Esophagus squamous epithelium (tissue), 5 donors: ENCODE measurements around the gene CTNNAL1. TPM values are rescaled to one million over a fixed set of nuclear protein-coding genes. Genes with fewer than 3 reads are reported as not detected.
"Not testable (repeated sequence)": the region's sequence is repeated elsewhere in the genome, so short reads cannot be mapped to it uniquely, and the experiment has no call there.

Experiments used
- DNase-seq: peaks from one replicate; lab custom pipeline; 2025; lab: John Stamatoyannopoulos, UW
- H3K27ac ChIP-seq, 4 donors: fragments of 200-600 bp; sonication (generic); one replicate each; pipeline ENCODE4 v1.5.1; 2016 to 2019; ENCODE audit warnings: mild to moderate bottlenecking in 1 of 4
- H3K27me3 ChIP-seq, 4 donors: fragments of 200-600 bp; sonication (generic); 1 replicate in 3 of 4; 2 replicates in 1 of 4; pipeline versions ENCODE4 v1.5.1 to v1.6.0; 2017 to 2021; ENCODE audit warnings: antibody characterized with exemption in 1 of 4
- H3K36me3 ChIP-seq, 3 donors: fragments of 200-600 bp; sonication (generic); one replicate each; pipeline ENCODE4 v1.5.1; 2016 to 2019
- H3K4me1 ChIP-seq, 3 donors: fragments of 200-600 bp; sonication (generic); one replicate each; pipeline ENCODE4 v1.5.1; 2017 to 2019
- H3K4me3 ChIP-seq, 4 donors: fragments of 200-600 bp; sonication (generic); 1 replicate in 3 of 4; 2 replicates in 1 of 4; pipeline ENCODE4 v1.5.1; 2016 to 2019; ENCODE audit warnings: mild to moderate bottlenecking in 2 of 4, moderate library complexity in 1 of 4
- H3K9me3 ChIP-seq, 3 donors: fragments of 200-600 bp; sonication (generic); one replicate each; pipeline ENCODE4 v1.5.1; 2016 to 2019
- POLR2A ChIP-seq, 4 donors: fragments of 450-650 bp; IDR thresholded peaks; one replicate each; pipeline ENCODE4 v1.6.1; 2017; ENCODE audit warnings: antibody characterized with exemption in 4 of 4, mild to moderate bottlenecking in 4 of 4, moderate library complexity in 3 of 4
- WGBS, 2 donors: methylation state at CpG; one replicate each; pipeline ENCODE4 v1.1.5; 2018; 5-methylcytosine and 5-hydroxymethylcytosine counted together
- intact Hi-C: fragments of 100-400 bp; cut with DNase I; formaldehyde crosslinking; loops from one replicate; pipeline ENCODE4 v1.15.0; 2022
- total RNA-seq, 4 donors: library from RNA; depleted of rRNA; stranded (reverse); fragments of >200 nt; gene quantifications; one replicate each; pipeline ENCODE4 v1.1.0, GENCODE V29; 2016
- TF ChIP-seq, protein P1 (sequence below), 6 experiments: fragments of 450-650 bp in 4 of 6; fragments of 200-600 bp in 2 of 6; sonication (generic) in 2 of 6; IDR thresholded peaks; one replicate each; pipeline ENCODE4 v1.5.1; 2016 to 2019; ENCODE audit warnings: antibody characterized with exemption in 6 of 6, mild to moderate bottlenecking in 4 of 6, moderate library complexity in 4 of 6
- donor health status: DM: yes; HTN: yes; CAD: no.

The CTNNAL1 gene, protein sequence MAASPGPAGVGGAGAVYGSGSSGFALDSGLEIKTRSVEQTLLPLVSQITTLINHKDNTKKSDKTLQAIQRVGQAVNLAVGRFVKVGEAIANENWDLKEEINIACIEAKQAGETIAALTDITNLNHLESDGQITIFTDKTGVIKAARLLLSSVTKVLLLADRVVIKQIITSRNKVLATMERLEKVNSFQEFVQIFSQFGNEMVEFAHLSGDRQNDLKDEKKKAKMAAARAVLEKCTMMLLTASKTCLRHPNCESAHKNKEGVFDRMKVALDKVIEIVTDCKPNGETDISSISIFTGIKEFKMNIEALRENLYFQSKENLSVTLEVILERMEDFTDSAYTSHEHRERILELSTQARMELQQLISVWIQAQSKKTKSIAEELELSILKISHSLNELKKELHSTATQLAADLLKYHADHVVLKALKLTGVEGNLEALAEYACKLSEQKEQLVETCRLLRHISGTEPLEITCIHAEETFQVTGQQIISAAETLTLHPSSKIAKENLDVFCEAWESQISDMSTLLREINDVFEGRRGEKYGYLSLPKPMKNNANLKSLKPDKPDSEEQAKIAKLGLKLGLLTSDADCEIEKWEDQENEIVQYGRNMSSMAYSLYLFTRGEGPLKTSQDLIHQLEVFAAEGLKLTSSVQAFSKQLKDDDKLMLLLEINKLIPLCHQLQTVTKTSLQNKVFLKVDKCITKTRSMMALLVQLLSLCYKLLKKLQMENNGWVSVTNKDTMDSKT
- 10 to 100 TPM in 3 of 4 donors, 1 to 10 TPM in 1; 7.5 to 31.3 (median 15.7) TPM for total RNA-seq

DNA sequence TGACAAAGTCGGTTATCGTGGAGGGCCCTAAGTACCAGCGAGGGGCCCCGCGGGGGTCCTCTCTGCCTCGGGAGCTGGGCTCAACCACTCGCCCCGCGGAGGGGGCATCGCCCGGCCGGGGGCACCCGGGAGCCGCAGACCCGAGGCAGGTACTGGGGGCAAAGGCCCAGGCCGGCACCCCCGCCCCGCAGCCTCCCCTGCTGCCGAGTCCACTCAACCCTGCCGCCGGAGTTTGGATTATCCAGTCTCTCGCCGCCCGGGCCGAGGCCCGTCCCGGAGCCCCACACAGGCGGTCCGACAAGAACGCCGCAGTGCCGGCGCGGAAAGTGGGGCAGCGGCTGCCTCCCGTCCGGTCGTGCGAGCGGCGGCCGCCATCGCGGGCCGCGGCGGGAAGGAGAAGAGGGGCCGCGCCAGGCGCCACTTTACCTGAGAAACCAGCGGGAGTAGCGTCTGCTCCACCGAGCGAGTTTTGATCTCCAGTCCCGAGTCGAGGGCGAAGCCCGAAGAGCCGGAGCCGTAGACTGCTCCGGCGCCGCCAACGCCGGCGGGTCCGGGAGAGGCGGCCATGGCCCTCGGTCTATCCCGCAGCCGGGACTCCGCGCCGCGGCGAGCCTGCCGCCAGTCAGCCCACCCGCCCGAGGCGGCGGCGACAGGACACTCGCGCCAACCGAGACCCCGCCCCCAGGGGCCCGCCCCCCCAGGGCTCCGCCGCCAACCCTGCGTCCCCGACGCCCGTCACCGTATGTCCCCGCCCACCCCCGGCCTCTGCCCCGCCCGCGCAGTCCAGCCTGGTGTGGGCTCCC, at the start of gene CTNNAL1:
Gene CTNNAL1, minus strand, starts transcription at position 624 of the 803 bp plus-strand sequence. Its CDS starts 57 bp downstream, at position 567.
- Histone ChIP-seq H3K27ac (peak within 1 kb of the TSS; percentile 81 to 95 (median 91)), H3K27me3 (peaks cover 0 to 64% (median 0%) of the 10 kb centered on the region in 4 donors), H3K4me1 (peaks cover 0 to 68% (median 15%) of the 10 kb centered on the region in 3 donors), H3K4me3 (peak within 1 kb of the TSS; percentile 57 to 86 (median 73)), H3K9me3 (no peaks in the 10 kb centered on the region), H3K36me3 (peaks cover 0 to 10% (median 0%) of the 10 kb centered on the region in 3 donors)
- WGBS, 2 donors = 0% methylated on average over 1 of the region's 99 CpGs; no CpG with 5 or more reads in 1 of the 2 donors
- intact Hi-C loops = no loop called here
- TF ChIP-seq POLR2A (IDR thresholded peaks at IDR 0.05) = peak in 2 of 4 donors; percentile 83 to 87
- TF ChIP-seq, protein P1, sequence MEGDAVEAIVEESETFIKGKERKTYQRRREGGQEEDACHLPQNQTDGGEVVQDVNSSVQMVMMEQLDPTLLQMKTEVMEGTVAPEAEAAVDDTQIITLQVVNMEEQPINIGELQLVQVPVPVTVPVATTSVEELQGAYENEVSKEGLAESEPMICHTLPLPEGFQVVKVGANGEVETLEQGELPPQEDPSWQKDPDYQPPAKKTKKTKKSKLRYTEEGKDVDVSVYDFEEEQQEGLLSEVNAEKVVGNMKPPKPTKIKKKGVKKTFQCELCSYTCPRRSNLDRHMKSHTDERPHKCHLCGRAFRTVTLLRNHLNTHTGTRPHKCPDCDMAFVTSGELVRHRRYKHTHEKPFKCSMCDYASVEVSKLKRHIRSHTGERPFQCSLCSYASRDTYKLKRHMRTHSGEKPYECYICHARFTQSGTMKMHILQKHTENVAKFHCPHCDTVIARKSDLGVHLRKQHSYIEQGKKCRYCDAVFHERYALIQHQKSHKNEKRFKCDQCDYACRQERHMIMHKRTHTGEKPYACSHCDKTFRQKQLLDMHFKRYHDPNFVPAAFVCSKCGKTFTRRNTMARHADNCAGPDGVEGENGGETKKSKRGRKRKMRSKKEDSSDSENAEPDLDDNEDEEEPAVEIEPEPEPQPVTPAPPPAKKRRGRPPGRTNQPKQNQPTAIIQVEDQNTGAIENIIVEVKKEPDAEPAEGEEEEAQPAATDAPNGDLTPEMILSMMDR (IDR thresholded peaks at IDR 0.05) = no peak
- peak; percentile 46 for DNase-seq

DNA sequence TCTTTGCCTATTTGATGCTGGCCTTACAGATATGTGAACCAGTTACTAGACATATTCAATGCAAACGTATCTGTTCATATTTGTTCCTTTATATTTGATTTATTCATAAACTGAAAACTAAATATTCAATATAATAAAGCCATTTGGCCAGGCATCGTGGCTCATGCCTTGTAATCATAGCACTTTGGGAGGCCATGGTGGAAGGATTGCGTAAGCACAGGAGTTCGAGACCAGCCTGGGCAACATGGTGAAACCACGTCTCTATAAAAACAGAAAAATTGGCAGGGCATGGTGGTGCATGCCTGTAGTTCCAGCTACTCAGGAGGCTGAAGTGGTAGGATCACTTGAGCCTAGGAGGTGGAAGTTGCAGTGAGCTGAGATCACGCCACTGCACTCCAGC, 49.2 kb upstream of the CTNNAL1 start:
- no peak for DNase-seq
- H3K4me1 ChIP-seq = peaks cover 0 to 3% (median 0%) of the 10 kb centered on the region in 3 donors
- H3K4me3 ChIP-seq = no peak overlapping the region
- H3K27me3 ChIP-seq = no peaks in the 10 kb centered on the region
- no peak overlapping the region for H3K27ac ChIP-seq
- peaks cover 0 to 100% (median 23%) of the 10 kb centered on the region in 3 donors for H3K36me3 ChIP-seq
- 80 to 84% methylated on average over 6 of the region's 6 CpGs for WGBS, 2 donors
- TF ChIP-seq, protein P1 (IDR thresholded peaks at IDR 0.05) = no peak
- TF ChIP-seq POLR2A (IDR thresholded peaks at IDR 0.05) = no peak
- H3K9me3 ChIP-seq = no peaks in the 10 kb centered on the region
- intact Hi-C loops = no loop called here

DNA sequence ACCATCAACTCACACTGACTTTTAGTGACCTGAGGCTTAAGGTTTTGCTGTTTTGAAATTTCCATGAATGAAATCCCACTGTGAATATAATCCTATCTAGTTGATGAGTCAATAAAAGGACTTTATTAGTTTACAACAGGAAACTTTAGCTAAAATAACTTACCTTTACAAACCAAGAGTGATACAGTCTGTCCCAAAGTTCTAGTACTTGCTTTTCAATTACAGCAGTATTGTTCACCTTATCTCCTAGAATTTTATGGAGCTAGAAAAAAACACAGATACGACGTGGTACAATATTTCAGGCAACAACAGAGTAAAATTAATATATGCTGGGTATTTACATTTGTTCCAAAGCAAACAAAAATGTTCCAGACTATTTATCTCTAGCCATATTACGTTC, 46.9 kb upstream of the CTNNAL1 start:
- H3K27me3 ChIP-seq = no peaks in the 10 kb centered on the region
- TF ChIP-seq, protein P1 (IDR thresholded peaks at IDR 0.05) = no peak
- no peak for TF ChIP-seq POLR2A (IDR thresholded peaks at IDR 0.05)
- 69 to 75% methylated on average over 3 of the region's 3 CpGs for WGBS, 2 donors
- peaks cover 0 to 100% (median 28%) of the 10 kb centered on the region in 3 donors for H3K36me3 ChIP-seq
- intact Hi-C loops = no loop called here
- no peak for DNase-seq
- H3K4me3 ChIP-seq = no peak overlapping the region
- H3K9me3 ChIP-seq = no peaks in the 10 kb centered on the region
- no peak overlapping the region for H3K27ac ChIP-seq
- H3K4me1 ChIP-seq = peaks cover 0 to 3% (median 0%) of the 10 kb centered on the region in 3 donors

DNA sequence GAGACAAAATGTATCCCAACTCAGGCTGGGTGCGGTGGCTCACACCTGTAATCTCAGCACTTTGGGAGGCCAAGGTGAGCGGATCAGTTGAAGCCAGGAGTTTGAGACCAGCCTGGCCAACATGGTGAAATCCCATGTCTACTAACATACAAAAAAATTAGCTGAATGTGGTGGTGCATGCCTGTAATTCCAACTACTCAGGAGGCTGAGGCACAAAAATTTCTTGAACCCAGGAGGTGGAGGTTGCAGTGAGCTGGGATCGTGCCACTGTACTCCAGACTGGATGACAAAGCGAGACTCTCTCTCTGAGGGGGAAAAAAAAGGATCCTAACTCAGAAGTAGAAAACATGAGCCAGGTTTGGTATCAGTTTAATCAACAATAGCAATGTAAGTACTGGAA, 39.8 kb upstream of the CTNNAL1 start:
- DNase-seq, H3K4me1 ChIP-seq, H3K4me3 ChIP-seq, H3K9me3 ChIP-seq, H3K27me3 ChIP-seq, intact Hi-C loops, H3K27ac ChIP-seq: not testable (repeated sequence)
- H3K36me3 ChIP-seq = peaks cover 0 to 100% (median 36%) of the 10 kb centered on the region in 3 donors
- WGBS, 2 donors = 98% methylated on average over 4 of the region's 4 CpGs

DNA sequence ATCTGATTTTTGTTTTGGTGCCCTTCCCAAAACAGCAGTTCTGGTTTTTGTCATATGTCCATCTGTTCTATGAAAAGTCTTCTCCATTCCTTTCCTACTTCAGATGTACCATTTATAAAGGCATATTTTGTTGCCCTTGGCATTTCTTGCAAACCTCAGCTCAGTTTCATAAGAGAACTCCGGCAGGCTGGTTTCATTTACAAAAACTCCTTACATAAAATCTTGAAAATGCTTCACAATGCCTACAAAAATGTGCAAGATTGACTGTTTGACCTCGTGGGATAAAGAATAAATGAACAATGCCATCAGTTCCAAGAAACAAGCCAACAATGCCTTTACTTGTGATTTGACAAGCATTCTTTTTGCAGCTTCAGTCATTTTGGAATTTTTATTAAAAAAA, 39.1 kb upstream of the CTNNAL1 start:
- no peaks in the 10 kb centered on the region for H3K4me1 ChIP-seq
- WGBS, 2 donors = 48 to 87% methylated on average over 2 of the region's 2 CpGs

More for the DNA sequence above, 39.1 kb upstream of the CTNNAL1 start:
- no peak overlapping the region for H3K4me3 ChIP-seq
- intact Hi-C loops = no loop called here
- TF ChIP-seq POLR2A (IDR thresholded peaks at IDR 0.05) = no peak
- TF ChIP-seq, protein P1 (IDR thresholded peaks at IDR 0.05) = no peak
- peaks cover 0 to 100% (median 35%) of the 10 kb centered on the region in 3 donors for H3K36me3 ChIP-seq
- H3K27me3 ChIP-seq = no peaks in the 10 kb centered on the region
- no peak overlapping the region for H3K27ac ChIP-seq
- no peak for DNase-seq
- no peaks in the 10 kb centered on the region for H3K9me3 ChIP-seq
